SIG-M5 treated with dmso at 0.1 percent for 504 hours (cell line): ENCODE data around the gene SRCIN1.

Experiments
- DNase-seq: peaks from one replicate; lab custom pipeline; 2025; ENCODE audit not compliant: unreplicated experiment; lab: John Stamatoyannopoulos, UW

Gene SRCIN1

DNA sequence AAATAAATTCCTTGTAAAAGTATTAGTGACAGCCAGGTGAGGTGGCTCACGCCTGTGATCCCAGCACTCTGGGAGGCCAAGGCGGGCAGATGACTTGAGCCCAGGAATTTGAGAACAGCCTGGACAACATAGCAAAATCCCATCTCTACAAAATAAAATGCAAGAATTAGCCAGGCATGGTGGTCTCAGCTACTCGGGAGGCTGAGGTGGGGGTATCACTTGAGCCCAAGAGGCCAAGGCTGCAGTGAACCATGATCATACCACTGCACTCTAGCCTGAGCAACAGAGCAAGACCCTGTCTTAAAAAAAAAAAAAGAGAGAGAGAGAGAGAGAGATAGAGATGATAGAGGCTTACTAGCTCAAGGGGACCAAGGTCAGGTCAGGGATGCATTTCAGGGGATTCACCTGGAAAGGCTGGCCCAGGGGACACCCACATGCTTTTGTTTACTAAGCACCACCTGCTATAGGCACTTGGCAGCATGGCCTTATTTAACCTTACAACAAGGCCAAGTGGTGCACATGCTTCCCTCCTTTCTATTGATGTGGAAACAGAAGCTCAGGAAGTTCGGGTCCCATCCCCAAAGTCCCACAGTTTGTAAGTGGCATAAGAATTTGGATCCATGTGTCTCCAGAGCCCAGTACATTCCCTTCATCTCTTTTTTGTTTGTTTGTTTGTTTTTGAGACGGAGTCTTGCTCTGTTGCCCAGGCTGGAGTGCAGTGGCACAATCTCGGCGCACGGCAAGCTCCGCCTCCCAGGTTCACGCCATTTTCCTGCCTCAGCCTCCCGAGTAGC, 12.4 kb upstream of the SRCIN1 start:
- DNase-seq = no peak

DNA sequence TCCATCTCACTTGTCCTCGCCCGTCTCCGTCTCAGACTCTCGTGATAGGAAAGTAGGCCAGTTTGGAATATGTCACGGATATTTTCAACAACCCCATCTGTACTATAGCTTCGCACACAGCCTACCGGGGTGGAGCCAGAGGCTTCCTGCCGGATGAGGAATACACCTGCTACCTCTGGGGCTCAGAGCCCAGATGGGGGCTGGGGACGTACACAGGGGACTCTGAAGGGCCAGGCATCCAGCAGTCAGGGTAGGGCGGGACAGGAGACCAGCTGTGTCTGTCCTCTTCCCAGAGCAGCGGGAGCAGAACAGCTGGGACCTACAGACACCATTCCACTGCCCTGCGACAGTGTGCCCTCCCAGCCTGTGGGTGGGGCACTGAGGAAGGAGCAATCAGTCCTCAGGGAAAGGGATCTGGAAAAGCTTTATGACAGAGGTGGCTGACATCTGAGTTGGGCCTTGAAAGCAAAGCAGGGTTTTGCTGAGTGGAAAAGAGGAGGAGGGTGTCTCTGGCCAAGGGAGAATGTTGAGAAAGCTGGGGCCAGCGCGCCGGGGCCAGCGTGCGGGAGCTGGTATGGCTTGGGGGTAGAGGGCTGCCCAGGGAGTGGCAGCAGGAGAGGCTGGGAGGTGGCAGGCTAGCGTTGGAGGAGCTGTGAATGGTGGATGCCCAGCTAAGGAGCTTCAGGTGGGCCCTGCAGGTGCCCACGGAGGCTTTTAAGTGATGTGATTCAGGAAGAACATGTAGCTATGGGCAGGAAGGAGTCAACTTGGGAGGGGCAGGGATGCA, 11.5 kb upstream of the SRCIN1 start:
- DNase-seq = no peak

DNA sequence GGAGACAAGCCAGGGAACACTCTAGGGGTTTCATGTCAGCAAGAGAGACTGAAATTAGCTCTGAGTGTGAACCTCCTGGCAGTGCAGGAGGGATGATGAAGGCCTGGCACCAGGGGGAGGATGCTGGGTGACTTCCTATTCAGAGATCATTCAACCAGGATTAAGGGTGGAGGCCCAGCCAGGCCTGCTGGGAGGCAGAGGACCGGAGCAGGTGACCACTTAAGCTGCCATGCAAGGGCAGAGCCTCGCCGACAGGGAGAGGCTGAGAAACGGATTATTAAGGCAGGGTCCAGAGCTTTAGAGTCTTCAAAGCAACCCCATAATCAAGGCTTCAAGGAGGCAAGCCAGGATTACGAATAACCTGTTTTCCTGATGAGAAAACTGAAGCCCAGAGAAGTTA, 10.6 kb upstream of the SRCIN1 start:
- DNase-seq = no peak

DNA sequence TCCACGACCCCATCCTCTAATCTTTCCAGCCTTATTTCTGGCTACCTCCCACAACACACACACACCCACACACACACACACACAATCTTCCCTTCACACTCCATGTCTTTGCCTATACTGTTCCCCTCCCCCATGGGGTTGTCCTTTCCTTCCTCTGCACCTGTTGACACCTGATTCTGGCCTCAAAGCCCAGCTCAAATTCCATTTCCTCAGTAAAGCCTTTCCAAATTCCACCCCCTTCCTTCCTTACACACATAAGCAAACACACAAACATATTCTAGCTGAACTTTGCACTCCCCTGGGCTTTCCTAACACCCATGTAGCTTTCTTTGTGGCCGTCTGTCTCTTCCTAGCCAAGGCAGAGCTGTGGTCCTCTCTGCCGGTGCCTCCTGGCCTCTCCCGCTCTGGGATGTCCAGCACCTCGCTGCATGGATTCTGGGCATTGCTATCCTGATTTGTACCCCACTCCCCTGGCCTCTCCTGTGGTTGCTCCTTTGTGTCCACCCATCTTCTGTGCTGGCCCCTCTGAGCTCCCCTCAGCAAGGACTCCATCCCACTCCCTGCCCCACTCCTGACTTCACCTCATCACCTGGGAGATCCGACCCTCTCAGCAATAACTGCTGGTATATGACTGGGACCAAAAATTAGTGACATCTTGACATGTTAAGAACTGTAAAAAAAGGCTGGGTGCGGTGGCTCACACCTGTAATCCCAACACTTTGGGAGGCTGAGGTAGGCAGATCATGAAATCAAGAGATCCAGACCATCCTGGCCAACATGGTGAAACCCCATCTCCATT, 8.4 kb upstream of the SRCIN1 start:
- no peak for DNase-seq

DNA sequence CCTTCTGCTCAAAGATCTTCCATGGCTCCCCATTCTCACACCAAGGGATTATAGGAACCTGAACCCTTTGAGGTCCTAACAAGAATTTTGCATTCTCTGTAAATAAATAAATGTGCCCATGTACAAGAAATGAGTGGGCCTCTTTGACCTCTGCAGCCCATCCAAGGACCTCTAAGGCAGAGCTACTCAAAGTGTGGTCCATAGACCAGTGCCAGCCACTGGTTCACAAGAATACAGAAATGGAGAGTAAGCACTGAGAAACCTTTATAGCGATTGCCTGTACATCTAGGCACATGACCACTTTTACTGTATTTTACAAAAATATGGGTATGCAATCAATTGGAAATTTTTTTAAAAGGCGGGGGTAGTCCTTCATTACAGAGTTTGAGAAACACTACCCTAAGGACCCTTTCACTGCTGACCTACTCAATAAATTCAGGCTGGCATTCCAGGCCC, 7.8 kb upstream of the SRCIN1 start:
- no peak for DNase-seq

DNA sequence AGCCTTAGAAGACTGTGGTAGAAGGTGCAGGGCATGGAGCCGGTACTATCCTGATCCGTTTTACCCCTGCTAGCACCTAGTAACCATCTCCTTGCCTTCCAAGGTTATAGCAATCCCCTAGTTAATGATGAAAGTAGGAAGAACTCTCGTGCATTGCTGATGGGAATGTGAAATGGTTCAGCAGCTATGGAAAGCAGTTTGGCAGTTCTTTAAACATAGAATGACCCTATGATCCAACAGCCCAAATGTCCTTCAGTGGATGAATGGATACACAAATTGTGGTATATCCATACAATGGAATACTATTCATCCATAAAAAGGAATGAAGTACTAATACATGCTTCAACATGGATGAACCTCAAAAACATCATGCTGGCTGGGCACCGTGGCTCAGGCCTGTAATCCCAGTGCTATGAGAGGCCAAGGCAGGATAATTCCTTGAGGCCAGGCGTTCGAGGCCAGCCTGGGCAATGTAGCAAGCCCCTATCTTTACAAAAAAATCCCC, 6.2 kb upstream of the SRCIN1 start:
- no peak for DNase-seq

DNA sequence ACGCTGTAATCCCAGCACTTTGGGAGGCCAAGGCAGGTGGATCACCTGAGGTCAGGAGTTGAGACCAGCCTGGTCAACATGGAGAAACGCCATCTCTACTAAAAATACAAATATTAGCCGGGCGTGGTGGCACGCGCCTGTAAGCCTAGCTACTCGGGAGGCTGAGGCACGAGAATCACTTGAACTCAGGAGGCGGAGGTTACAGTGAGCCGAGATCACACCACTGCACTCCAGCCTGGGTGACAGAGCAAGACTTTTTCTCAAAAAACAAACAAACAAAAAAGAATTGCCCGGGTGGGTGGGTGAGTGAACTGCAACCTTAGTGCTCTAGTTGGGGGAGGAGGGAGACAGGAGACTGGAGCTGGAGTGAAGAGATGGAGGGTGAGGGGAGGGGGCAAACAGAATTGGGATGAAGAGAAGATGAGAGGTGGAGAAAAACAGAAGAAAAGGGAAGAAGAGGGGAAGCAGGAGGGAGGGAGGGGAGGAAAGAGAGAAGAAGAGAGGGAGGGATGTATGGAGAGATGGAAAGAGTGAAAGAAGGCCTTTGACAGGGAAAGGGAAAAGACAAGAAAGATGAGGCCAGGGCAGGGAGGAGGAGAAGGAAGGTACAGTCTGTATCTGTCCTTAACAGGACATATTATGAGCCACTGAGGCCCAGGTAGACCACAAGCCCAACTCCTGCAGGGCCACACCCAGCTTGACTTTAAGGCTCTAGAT, 5.5 kb upstream of the SRCIN1 start:
- DNase-seq = no peak

DNA sequence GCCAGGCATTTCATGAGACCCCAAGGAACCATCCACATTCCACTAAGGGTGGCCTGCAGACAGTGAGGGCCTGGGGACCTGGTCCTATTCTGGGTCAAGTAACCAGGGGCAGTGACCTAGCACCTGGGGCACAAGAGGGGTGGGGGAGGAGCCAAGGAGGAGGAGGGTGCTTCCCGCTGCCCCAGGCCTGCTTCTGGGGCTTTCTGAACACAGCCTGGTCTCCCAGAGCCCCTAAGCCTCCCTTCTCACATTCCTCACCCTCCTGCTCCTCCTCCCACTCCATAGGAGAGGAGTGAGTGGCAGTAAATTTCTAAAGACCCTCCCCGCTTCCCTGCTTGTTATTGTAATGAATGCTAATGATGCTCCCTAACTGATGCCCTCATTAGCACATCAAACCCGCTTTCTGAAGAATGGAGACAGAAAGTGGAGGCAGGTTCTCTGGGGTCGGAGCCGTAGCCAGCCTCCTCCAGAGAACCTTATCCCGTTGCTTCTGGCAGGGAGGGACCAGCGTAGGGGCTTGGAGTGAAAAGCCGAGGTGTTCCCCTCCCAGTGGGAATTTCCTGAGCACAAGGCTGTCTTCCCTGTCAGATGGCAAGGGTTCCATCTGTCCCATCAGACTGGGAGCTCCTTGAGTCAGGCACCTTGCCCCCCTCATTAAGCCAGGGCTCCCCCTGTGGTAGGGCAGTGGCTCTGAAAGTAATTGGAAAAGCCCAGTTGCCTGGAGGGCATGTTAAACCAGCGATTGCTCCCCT, 3.7 kb upstream of the SRCIN1 start:
- no peak for DNase-seq

DNA sequence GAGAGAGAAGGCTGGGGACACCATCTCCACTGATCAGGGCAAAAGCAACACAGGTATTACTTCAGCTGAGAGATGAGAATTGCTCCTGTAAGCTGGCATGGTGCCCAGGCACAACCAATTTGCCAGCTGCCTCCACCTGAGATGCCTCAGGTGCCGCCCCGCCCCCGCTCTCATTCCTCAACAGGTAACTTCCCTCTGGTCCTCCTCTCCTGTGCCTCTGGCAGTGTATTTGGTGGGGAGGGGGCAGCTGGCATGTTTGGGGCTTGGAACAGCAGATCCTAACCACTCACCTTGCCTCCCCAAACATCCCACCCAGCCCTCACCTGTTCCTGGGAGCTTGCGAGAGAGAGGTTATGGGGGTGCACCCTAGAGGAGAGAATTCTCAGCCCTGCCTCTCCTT, 2.9 kb upstream of the SRCIN1 start:
- no peak for DNase-seq

DNA sequence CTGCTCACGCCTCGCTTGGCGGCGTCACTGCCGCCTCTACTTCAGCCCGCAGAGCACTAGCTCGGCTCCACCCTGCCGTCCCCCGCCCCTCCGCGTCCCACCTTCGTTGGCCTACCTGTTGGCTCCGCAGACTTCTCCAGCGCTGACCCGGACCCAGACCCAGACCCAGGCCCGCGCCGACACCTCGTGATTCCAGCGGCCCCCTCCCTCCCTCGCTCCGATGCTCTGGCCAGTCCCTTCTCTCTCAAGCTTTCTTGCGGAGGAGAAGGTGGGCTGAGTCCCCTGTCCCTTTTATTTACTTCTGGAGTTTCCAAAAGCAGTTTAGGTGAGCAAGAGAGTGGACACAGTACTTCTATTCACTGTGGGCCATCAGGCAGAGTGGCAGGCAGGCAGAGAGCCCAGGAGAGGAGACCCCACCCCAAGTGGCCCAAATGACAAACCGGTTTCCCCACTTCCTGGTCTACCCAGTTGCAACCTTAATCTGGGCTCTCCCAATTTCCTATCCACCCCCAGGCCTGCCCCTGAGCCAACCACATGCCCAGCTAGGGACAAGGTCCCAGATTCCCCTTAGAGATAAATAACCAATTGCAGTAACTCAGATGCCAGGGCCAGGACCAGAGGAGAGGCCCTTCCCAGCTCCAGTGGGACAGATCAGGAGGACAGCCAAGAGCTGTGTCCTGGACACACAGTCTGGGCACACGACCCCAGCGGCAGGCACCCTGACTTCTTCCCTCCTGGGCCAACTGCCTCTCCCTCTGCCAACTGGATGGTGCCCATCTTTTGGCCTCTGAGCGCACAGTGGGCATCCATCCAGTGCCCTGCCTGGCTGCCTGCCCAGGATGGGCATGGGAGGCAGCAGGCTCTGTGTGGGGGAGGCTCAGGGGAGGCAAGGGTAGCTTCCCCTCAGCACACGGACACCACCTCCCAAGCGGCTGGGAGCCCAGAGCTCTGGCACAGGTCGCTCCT, 1.2 kb upstream of the SRCIN1 start:
- DNase-seq = no peak

DNA sequence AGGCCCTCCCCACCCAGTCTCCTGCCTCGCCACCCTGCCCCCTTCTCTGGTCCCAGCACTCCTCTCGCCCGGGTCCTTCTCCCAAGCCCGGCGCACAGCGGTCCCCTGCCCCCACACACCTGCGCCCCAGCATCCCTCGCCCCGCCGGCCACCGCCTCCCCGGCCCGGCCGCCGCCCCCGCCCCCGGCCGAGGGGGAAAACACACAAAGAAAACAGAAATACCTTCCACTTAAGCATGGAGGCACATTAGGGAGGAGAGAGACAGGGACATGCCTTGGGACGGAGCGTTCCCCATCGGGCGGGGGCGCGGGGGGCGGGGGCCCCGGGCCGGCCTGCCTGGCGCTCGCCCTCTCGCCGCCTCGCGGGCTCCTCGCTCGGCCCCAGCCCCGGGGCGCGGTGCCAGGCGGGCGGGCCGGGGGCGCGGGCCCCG, 326 bp downstream of the SRCIN1 start:
- no peak for DNase-seq

DNA sequence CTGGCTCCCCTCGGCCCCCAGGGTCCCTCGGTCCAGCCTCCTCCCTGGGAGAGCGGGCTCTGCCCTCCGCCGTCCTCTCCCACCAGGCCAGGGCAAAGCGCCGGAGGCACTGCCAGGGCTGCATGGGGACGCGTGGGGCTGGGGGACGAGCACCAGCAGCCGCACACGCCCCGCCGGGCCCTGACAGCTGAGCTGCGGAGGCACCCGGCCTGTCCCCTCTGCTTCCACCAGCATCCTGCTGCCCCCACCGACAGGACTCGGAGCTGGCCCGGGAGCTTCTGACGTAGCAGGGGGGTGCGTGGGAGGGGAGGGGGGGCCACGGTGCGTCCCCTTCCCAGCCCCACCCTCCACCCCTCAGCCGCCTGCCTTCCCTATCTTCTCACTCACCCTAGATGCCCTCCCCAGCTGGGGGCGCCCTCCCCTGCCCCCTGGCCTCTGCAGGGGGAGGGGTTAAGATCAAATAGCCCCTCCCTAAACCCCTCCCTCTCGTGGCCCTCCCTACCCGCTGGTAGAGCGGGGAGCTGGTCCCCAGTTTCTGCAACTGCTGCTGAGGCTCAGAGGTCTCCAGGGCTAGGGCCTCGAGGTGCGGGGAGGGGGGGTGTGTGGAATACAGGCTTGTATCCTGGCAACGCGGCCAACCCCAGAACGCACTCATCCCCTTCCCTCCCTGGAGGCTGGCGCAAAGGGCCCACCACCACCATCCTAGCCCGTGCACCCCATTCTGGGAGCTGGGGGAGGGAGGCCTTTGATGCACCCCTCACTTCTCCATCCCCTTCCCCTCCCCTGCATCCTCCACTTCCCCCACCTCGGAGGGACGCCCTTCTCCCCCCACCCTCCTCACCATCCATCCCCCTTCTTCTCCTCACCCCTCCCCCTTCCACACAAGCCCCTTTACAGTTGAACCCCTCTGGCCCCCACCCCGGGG, 1.0 kb downstream of the SRCIN1 start:
- no peak for DNase-seq

DNA sequence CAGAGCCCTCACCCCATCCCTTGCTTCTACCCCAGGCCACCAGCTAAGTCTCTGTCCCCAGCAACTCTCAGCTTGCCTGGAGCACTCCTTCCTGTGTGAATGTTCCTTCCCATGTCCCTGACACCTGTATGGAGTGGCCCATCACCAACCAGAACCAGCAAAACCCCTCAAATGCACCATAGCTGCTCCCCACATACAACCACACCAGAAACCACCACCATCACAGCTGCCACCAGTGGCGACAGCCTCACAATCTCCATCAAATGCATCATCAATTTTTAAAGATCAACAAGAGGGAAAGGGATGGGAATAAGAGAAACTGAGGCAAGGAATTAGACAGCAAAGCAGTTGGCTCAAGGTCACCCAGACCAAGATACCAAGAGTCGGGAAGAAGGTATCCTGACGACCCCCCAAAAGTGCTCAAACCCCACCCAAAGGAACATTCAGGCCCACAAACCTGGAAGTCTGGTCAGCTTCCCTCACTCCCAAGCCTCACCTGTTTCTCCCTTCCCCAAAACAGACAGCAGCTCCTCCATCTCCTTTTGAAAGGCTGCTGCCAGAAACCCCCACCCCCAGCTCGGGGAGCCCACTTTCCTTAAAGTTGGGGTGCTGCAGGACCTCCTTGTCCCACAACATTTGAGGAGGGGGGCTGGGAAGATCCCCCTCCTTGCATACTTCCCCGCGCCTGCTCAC, 1.8 kb downstream of the SRCIN1 start:
- no peak for DNase-seq

DNA sequence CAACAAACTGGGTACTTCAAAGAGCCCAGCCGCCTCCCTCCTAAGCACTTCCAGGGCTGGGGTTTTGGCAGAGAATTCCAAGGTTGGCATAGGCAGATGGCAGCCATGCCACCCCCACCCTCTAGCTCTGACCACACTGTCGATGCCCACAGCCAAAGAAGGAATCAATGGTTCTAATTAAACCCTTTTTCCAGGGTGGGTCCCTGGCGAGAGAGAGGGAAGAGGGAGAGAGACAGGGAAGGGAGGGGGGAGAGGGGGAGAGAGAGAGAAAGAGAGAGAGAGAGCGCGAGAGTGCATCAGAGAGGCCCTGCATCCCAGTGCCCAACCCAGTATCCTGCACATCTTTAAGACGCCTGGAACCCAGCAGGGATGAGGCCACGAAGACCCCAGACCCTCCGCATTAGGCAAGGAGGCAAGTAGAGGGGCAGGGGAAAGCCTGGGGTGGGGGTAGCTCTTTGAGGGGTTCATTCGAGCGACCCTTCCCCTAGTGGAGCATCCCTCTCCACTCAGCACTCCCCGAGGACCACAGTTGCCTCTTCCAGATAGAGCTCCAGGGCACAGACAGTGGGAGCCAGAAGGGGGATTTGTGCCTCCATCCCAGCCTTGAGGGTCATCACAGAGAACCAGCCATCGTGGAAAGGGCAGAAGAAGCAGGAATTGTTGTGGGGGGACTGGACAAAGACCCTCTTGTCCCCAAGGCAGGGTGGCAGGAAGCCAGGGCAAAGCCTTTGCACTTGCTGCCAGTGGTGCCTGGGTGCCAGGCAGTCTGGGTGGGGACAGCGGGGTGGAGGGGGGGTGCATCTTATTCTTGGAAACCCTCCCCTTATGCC, 2.6 kb downstream of the SRCIN1 start:
- DNase-seq = no peak

DNA sequence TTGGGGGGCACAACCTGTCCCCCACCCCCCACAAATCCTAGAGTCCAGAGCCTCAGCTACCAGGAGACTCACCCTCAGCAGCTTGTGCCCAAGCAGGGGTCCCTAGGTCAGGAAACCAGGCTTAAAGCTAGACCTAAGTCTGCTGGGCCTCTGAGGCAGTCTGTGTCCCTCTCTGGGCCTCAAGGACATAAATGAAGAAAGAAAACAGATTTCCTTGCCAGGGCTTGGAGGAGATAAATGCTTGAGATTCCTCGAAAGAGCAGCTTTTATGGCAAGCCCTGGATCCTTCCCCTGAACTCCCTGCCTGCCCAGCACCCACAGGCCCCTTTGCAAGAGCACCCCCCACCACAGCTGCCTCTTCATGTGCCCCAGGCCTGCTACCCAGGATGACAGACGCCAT, 3.3 kb downstream of the SRCIN1 start:
- DNase-seq = no peak
